ENCODE measurements around the gene PPFIA4.

DNA sequence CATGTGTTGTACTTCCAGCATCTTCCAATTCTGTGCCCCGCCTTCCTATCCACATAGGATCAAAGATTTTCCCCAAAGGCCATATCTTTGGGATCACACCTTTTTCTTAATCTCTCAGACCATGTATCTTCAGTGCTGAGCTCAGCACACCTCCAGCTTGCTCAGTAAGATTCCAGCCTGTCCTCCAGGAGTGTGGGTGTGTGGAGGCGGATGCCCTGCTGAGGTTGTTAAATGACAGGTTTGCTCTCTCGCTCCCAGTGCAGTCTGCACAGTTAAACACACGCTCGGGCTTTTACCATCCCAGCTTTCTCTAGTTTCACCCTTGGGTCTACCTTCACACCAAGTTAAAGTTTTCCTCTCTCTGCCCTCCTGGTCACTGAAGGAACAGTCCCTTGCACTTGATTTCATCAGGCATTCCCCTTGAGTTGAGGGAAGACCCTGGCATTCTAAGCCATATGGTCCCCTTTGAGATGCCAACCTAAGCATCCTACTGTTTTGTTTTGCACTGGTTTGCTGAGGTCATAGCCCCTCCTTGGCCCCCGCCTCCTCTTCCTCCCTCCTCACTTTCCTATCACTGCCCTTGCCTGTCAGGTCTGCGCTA is 45.8 kb downstream of the PPFIA4 start:
- TF ChIP-seq, protein P1, sequence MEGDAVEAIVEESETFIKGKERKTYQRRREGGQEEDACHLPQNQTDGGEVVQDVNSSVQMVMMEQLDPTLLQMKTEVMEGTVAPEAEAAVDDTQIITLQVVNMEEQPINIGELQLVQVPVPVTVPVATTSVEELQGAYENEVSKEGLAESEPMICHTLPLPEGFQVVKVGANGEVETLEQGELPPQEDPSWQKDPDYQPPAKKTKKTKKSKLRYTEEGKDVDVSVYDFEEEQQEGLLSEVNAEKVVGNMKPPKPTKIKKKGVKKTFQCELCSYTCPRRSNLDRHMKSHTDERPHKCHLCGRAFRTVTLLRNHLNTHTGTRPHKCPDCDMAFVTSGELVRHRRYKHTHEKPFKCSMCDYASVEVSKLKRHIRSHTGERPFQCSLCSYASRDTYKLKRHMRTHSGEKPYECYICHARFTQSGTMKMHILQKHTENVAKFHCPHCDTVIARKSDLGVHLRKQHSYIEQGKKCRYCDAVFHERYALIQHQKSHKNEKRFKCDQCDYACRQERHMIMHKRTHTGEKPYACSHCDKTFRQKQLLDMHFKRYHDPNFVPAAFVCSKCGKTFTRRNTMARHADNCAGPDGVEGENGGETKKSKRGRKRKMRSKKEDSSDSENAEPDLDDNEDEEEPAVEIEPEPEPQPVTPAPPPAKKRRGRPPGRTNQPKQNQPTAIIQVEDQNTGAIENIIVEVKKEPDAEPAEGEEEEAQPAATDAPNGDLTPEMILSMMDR (IDR thresholded peaks at IDR 0.05): no peak
- TF ChIP-seq POLR2A (IDR thresholded peaks at IDR 0.05) (no peak), EP300 (IDR thresholded peaks at IDR 0.05) (no peak), POLR2AphosphoS5 (IDR thresholded peaks at IDR 0.05) (no peak)
